ENCODE measurements around the gene CYB5B.

CYB5B gene

GRCh38 chr16:69410219-69410990 is 14.0 kb upstream of the CYB5B start:
- Histone ChIP-seq H3K36me3 (no peaks in the 10 kb centered on the region), H3K27ac (no peak overlapping the region), H3K4me3 (ENCODE audit: low read depth, low read length) (no peak overlapping the region), H3K9me3 (ENCODE audit: severe bottlenecking) (no peaks in the 10 kb centered on the region), H3K27me3 (ENCODE audit: insufficient read depth, low read depth, severe bottlenecking) (no peaks in the 10 kb centered on the region)
- DNase-seq = no peak
- TF ChIP-seq CTCF (IDR thresholded peaks at IDR 0.05; ENCODE audit: low read depth, low read length) = no peak

GRCh38 chr16:69411064-69411985 is 13.1 kb upstream of the CYB5B start:
- H3K4me3 ChIP-seq (ENCODE audit: low read depth, low read length) = no peak overlapping the region
- no peak for DNase-seq
- H3K36me3 ChIP-seq = no peaks in the 10 kb centered on the region
- H3K27me3 ChIP-seq (ENCODE audit: insufficient read depth, low read depth, severe bottlenecking) = no peaks in the 10 kb centered on the region
- TF ChIP-seq CTCF (IDR thresholded peaks at IDR 0.05; ENCODE audit: low read depth, low read length) = no peak
- no peak overlapping the region for H3K27ac ChIP-seq
- H3K9me3 ChIP-seq (ENCODE audit: severe bottlenecking) = no peaks in the 10 kb centered on the region

GRCh38 chr16:69412287-69412686 is 12.1 kb upstream of the CYB5B start:
- no peak for DNase-seq
- H3K27me3 ChIP-seq (ENCODE audit: insufficient read depth, low read depth, severe bottlenecking) = no peaks in the 10 kb centered on the region
- TF ChIP-seq CTCF (IDR thresholded peaks at IDR 0.05; ENCODE audit: low read depth, low read length) = no peak
- H3K4me3 ChIP-seq (ENCODE audit: low read depth, low read length) = no peak overlapping the region
- no peak overlapping the region for H3K27ac ChIP-seq
- no peaks in the 10 kb centered on the region for H3K36me3 ChIP-seq
- no peaks in the 10 kb centered on the region for H3K9me3 ChIP-seq (ENCODE audit: severe bottlenecking)

- Histone ChIP-seq H3K4me3 (ENCODE audit: low read depth, low read length) (no peak overlapping the region), H3K9me3 (ENCODE audit: severe bottlenecking) (no peaks in the 10 kb centered on the region), H3K27ac (no peak overlapping the region), H3K36me3 (no peaks in the 10 kb centered on the region), H3K27me3 (ENCODE audit: insufficient read depth, low read depth, severe bottlenecking) (no peaks in the 10 kb centered on the region)
- no peak for TF ChIP-seq CTCF (IDR thresholded peaks at IDR 0.05; ENCODE audit: low read depth, low read length)
- no peak for DNase-seq
Measured at GRCh38 chr16:69413045-69413664, 11.3 kb upstream of the CYB5B start.

GRCh38 chr16:69417520-69418199 is 6.8 kb upstream of the CYB5B start:
- Histone ChIP-seq H3K27ac (no peak overlapping the region), H3K27me3 (ENCODE audit: insufficient read depth, low read depth, severe bottlenecking) (no peaks in the 10 kb centered on the region), H3K4me3 (ENCODE audit: low read depth, low read length) (no peak overlapping the region), H3K36me3 (no peaks in the 10 kb centered on the region), H3K9me3 (ENCODE audit: severe bottlenecking) (no peaks in the 10 kb centered on the region)
- DNase-seq = no peak
- TF ChIP-seq CTCF (IDR thresholded peaks at IDR 0.05; ENCODE audit: low read depth, low read length) = no peak

All from WERI-Rb-1 (cell line).